Subcutaneous abdominal adipose tissue (tissue), 5 donors: Measurements from ENCODE around the gene THRB.

Source experiments
- H3K27ac ChIP-seq: one replicate; pipeline ENCODE4 v1.7.0; 2013; ENCODE audit warnings: low read depth, mild to moderate bottlenecking, inconsistent platforms, low read length, moderate library complexity
- H3K27me3 ChIP-seq, 5 donors: one replicate each; pipeline ENCODE4 v1.7.0; 2013; ENCODE audit warnings: low read length in 5 of 5, inconsistent platforms in 1 of 5; ENCODE audit not compliant: control insufficient read depth in 5 of 5, insufficient read depth in 4 of 5
- H3K36me3 ChIP-seq, 5 donors: one replicate each; pipeline ENCODE4 v1.7.0; 2013; ENCODE audit warnings: low read length in 5 of 5; ENCODE audit not compliant: control insufficient read depth in 5 of 5, insufficient read depth in 5 of 5
- H3K4me1 ChIP-seq, 5 donors: one replicate each; pipeline ENCODE4 v1.7.0; 2013; ENCODE audit warnings: low read length in 5 of 5, mild to moderate bottlenecking in 3 of 5, moderate library complexity in 1 of 5; ENCODE audit not compliant: control insufficient read depth in 5 of 5, insufficient read depth in 5 of 5
- H3K4me3 ChIP-seq, 5 donors: one replicate each; pipeline ENCODE4 v1.7.0; 2013; ENCODE audit warnings: low read length in 5 of 5, low read depth in 1 of 5
- H3K9ac ChIP-seq, 5 donors: one replicate each; pipeline ENCODE4 v1.7.0; 2013; ENCODE audit warnings: low read length in 5 of 5, mild to moderate bottlenecking in 4 of 5, moderate library complexity in 3 of 5
- H3K9me3 ChIP-seq, 5 donors: one replicate each; pipeline ENCODE4 v1.7.0; 2013; ENCODE audit warnings: low read length in 5 of 5; ENCODE audit not compliant: control insufficient read depth in 5 of 5
- donor health status: healthy.
- donor health status: healthy.
- donor health status: healthy.
- donor health status: healthy.
- donor health status: healthy.

THRB gene

DNA sequence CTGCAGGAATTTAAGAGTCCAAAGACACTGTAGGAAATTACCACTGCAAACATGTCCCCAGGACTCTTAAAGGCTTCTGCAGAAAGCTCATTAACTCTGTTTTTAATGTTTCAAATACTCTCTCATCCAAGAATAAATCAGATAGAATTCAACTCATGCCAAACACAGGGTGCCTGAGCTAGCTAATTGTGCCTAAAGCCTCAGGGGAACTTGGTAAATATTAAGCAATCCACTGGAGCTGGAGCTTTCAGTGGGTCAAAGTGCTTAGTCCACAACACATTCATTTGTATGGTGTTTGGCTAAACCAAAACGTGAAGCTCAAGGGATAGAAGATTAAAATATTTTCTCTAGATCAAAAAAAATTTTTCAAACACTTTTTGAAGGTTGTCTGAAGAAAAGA, 131.4 kb downstream of the THRB start:
- H3K36me3 ChIP-seq = no peaks in the 10 kb centered on the region
- peaks cover 0 to 49% (median 20%) of the 10 kb centered on the region in 5 donors for H3K4me1 ChIP-seq
- no peaks in the 10 kb centered on the region for H3K27me3 ChIP-seq
- H3K27ac ChIP-seq = peak overlapping the region; percentile 69
- no peaks in the 10 kb centered on the region for H3K9me3 ChIP-seq
- no peak overlapping the region for H3K9ac ChIP-seq
- H3K4me3 ChIP-seq = no peak overlapping the region

DNA sequence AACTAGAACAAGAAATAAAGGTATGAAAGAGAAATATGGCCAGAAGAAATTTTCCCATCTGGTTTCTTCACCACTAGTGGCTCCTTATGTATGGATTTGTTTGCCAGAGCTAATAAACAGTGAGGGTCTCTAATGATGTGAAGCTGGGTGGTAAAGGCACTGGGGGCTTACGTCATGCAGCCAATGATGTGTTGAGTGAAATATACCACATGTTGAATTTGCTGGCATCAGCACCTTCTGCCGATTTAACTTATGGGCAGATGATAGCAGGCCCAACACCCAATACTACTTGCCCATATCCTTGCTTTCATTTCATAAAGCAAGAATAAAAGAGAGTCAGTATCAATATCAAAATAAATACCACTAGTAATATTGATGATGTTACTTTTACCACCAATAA, 133.0 kb downstream of the THRB start:
- no peaks in the 10 kb centered on the region for H3K36me3 ChIP-seq
- peaks cover 0 to 44% (median 20%) of the 10 kb centered on the region in 5 donors for H3K4me1 ChIP-seq
- H3K27ac ChIP-seq = no peak overlapping the region
- no peak overlapping the region for H3K4me3 ChIP-seq
- H3K27me3 ChIP-seq = no peaks in the 10 kb centered on the region
- H3K9me3 ChIP-seq = no peaks in the 10 kb centered on the region
- H3K9ac ChIP-seq = no peak overlapping the region

DNA sequence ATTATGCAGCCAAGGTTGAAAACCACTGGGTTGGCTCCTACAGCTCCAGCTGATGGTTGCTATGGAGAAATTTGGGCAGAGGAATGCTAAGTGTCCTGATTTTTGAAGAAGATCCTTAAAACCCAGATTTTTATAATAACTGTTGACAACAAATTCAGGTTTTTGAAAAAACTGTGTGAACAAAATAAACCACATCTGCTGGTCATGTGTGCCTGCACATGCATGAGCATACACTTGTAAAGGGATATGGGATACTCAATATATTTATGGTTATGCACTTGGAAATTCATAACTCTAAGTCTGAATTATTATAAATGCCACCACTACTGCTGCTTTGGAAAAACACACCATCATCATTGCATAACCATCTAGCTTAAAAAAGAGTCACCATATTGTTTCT, 133.7 kb downstream of the THRB start:
- H3K4me1 ChIP-seq = peaks cover 0 to 44% (median 20%) of the 10 kb centered on the region in 5 donors
- H3K9ac ChIP-seq = no peak overlapping the region
- no peak overlapping the region for H3K4me3 ChIP-seq
- H3K27ac ChIP-seq = no peak overlapping the region
- no peaks in the 10 kb centered on the region for H3K36me3 ChIP-seq
- no peaks in the 10 kb centered on the region for H3K27me3 ChIP-seq
- no peaks in the 10 kb centered on the region for H3K9me3 ChIP-seq

DNA sequence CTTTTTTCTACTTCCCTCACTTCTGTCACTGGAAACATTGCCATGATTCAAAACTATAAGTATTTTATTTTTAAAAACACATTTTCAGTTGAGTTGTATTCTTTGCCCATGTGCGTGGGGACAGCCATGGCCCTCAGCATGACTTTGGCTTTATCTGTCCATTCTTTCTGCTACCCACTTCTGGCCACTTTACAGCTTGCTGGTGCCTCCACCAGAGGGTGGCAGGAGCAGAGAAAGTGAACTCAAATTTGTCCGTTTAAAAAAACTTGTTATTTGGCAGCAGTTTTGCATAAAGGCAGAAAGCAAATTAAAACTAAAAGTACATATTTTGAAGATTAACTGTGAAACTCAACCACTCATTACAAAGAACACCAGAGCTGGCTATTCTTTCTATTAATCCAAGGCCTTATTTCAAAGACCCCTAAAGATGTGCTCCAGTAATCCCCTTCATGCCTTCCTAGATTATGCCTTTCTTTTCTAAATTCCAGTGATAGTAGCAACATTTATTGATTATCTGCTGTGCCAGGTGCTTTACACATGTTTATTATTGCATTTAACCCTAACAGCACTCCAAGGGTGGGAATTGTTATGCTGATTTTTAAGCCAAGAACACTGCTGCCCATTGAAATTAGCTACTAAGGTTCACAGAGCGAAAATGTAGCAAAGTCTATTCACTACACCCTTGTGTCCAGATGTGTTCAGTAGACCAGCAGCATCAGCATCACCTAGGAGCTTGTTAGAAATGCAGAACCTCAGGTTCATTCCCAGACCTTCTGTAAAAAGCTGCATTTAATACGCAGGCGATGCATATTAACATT, 134.8 kb downstream of the THRB start:
- H3K36me3 ChIP-seq = no peaks in the 10 kb centered on the region
- no peaks in the 10 kb centered on the region for H3K27me3 ChIP-seq
- H3K9ac ChIP-seq = no peak overlapping the region
- H3K9me3 ChIP-seq = no peaks in the 10 kb centered on the region
- peaks cover 0 to 39% (median 13%) of the 10 kb centered on the region in 5 donors for H3K4me1 ChIP-seq
- H3K27ac ChIP-seq = no peak overlapping the region
- H3K4me3 ChIP-seq = no peak overlapping the region

DNA sequence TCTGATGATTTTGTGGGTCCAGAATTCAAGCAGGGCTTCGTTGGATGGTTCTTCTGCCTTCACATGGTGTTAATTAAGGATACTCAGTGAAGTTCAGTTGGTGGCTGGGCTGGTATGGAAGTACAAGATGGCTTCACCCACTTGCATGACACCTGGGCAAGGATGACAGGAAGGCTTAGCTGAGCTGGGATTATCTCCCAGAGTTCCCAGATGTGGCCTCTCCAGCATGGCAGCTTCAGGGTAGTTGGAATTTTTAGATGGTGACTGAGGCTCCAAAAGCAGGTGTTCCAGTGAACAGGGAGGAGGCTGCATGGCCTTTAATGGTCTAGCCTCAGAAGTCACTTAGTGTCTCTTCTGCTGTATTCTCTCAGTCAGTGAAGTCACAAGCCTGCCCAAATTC, 135.5 kb downstream of the THRB start:
- Histone ChIP-seq H3K36me3 (no peaks in the 10 kb centered on the region), H3K27me3 (no peaks in the 10 kb centered on the region), H3K4me1 (peaks cover 0 to 38% (median 12%) of the 10 kb centered on the region in 5 donors), H3K27ac (no peak overlapping the region), H3K9me3 (no peaks in the 10 kb centered on the region), H3K9ac (no peak overlapping the region), H3K4me3 (no peak overlapping the region)

DNA sequence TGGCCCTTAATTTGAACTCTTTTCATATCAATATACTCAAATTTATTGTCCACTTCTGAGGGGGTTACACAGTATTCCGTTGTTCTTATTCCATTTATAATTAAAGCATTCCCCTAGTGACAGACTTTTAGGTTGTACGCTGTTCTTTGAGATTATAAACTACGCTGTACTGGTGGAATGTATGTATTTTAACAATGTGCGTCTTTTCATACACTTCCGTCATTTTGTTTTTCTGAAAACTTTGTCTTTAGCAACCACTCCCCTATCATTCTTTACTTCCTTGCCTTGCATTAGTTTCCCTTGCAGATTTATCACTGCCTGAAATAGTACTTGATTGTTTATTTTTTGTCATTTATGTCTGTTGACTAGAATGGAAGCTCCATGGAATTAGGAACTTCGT, 137.0 kb downstream of the THRB start:
- no peak overlapping the region for H3K9ac ChIP-seq
- peaks cover 0 to 34% (median 3%) of the 10 kb centered on the region in 5 donors for H3K4me1 ChIP-seq
- no peak overlapping the region for H3K4me3 ChIP-seq
- H3K27me3 ChIP-seq = no peaks in the 10 kb centered on the region
- H3K9me3 ChIP-seq = no peaks in the 10 kb centered on the region
- no peaks in the 10 kb centered on the region for H3K36me3 ChIP-seq
- no peak overlapping the region for H3K27ac ChIP-seq

DNA sequence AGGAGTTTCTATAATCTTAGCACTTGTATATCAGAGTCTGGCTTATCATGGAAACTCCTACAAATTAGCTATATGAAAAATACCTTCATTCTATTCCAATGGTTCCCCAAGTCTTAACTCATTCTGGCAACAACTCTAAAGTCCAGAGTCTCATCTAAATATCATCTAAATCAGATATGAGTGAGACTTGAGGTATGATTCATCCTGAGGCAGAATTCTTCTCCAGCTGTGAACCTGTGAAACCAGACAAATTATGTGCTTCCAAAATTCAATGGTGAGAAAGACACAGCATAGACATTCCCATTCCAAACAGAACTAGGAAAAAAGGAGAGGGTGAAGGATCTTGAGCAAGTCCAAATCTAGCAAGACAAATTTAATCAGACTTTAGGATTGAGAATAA, 138.8 kb downstream of the THRB start:
- H3K36me3 ChIP-seq = no peaks in the 10 kb centered on the region
- H3K4me3 ChIP-seq = no peak overlapping the region
- no peak overlapping the region for H3K9ac ChIP-seq
- H3K9me3 ChIP-seq = no peaks in the 10 kb centered on the region
- H3K27ac ChIP-seq = no peak overlapping the region
- peaks cover 4 to 42% (median 16%) of the 10 kb centered on the region in 5 donors for H3K4me1 ChIP-seq
- no peaks in the 10 kb centered on the region for H3K27me3 ChIP-seq

DNA sequence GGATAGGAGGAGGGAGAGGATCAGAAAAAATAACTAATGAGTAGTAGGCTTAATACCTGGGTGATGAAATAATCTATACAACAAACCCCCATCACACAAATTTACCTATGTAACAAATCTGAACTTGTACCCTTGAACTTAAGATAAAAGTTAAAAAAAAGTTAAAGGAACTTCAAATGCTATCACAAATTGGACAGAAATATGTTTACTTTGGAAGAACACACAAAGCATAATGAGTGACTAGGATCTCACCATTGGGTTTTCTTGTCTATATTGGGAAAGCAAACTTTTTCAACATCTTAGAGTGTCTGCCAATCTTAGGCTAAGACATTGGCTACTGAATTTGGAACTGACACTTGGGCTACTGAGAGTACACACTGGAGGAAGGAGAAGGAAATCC, 140.4 kb downstream of the THRB start:
- no peak overlapping the region for H3K9ac ChIP-seq
- no peaks in the 10 kb centered on the region for H3K27me3 ChIP-seq
- H3K27ac ChIP-seq = no peak overlapping the region
- H3K9me3 ChIP-seq = no peaks in the 10 kb centered on the region
- peaks cover 4 to 34% (median 16%) of the 10 kb centered on the region in 5 donors for H3K4me1 ChIP-seq
- H3K4me3 ChIP-seq = no peak overlapping the region
- no peaks in the 10 kb centered on the region for H3K36me3 ChIP-seq

DNA sequence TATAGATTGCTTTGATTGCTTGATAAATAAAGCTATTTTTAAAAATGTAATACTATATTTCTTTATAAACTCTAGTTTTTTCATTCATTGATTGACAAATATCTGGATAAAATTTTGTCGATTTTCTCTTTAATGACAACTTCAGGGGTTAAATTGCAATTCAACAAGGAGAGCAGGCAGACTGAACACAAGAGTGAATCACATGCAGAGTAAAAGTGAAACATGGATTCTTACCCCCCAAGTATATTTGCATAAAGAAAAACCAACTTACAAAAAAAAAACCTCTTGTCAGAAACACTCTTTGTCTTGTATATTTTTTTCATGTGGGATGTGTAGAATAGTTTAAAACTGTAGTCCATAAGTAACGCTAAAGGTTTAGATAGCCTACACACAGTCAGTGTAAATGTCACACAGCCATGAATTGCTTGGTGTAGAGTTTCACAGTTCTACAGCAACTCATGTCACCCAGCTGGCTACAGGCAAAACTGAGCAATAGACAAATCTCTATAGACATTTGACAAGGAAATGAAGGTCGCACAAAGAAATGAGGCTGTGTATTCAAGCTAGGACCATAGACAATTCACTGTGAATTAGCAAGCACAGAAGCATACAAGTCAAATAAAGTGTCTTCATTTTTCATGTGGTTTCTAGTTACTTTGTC, 141.6 kb downstream of the THRB start:
- no peak overlapping the region for H3K4me3 ChIP-seq
- peaks cover 4 to 34% (median 16%) of the 10 kb centered on the region in 5 donors for H3K4me1 ChIP-seq
- no peaks in the 10 kb centered on the region for H3K27me3 ChIP-seq
- H3K9me3 ChIP-seq = no peaks in the 10 kb centered on the region
- no peak overlapping the region for H3K27ac ChIP-seq
- H3K9ac ChIP-seq = no peak overlapping the region
- no peaks in the 10 kb centered on the region for H3K36me3 ChIP-seq

DNA sequence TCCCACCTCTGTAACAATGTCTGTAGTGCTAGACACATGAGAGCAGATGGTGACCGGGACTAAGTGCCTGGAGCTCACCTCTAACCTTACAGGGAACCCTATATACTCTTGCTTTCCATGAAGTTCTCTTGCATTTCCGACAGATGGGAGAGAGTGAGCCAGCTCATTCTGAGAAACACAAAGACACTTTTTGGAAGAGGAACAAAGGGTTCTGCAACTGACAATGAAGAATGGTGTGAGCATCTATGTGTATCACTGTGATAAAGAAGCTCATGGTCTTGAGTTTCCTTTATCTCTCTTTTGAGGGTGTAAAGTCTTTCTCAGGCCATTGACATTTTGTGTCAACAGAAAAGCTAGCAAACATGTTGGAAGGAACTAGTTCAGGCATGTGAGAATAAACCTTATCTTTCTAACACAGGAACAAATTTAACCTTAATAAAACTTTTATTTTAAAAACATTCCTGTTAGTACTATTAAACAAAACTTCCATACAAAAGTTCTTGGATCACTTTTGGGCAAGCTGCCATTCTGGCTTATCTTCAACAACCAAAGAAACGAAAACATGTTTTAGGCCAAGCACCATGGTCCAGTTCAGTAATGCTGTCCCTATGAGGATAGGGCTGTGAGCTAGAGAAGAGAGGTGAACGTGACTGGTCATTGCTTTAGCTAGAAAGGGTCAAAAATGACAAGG, 142.7 kb downstream of the THRB start:
- Histone ChIP-seq H3K4me3 (no peak overlapping the region), H3K36me3 (no peaks in the 10 kb centered on the region), H3K27ac (peak overlapping the region; percentile 49), H3K27me3 (no peaks in the 10 kb centered on the region), H3K9ac (no peak overlapping the region), H3K4me1 (peaks cover 4 to 34% (median 16%) of the 10 kb centered on the region in 5 donors), H3K9me3 (no peaks in the 10 kb centered on the region)
